IMR-90 (cell line): ENCODE data around the gene KTN1. TPM values are rescaled to one million over a fixed set of nuclear protein-coding genes. Genes with fewer than 3 reads are reported as not detected.

Experiments
- ATAC-seq: fragments of 200-7000 bp; cut with Tn5 transposase; 2 replicates; pipeline ENCODE4 v1.9.1; 2020; ENCODE audit warnings: low read depth, mild to moderate bottlenecking, moderate library complexity
- BruUV-seq: library from RNA; stranded (reverse); fragments of 400-500 nt; replicated peaks from 2 replicates; lab custom pipeline; 2021; lab: Mats Ljungman, UMichigan
- CTCF ChIA-PET: fragments of 300-600 bp; formaldehyde crosslinking; extraction: SDS; loops from one replicate; lab custom pipeline; 2021; ENCODE audit warnings: antibody characterized with exemption; lab: Yijun Ruan, JAX
- POLR2A ChIA-PET: fragments of 300-600 bp; sonication (Branson Sonifier 250); formaldehyde crosslinking; loops from one replicate; lab custom pipeline; 2022; ENCODE audit warnings: antibody characterized with exemption; ENCODE audit not compliant: unreplicated experiment; lab: Charles Lee
- DNase-seq: peaks from one replicate; pipeline ENCODE4 v3.0.0; 2013
- H2AFZ ChIP-seq: replicated peaks from 2 replicates; pipeline ENCODE3; 2013; ENCODE audit warnings: low read length, mild to moderate bottlenecking; ENCODE audit not compliant: poor library complexity
- H2AK5ac ChIP-seq: 2 replicates; pipeline ENCODE4 v1.6.1; 2013; ENCODE audit warnings: low read depth, low read length, inconsistent platforms
- H2AK9ac ChIP-seq: replicated peaks from 2 replicates; pipeline ENCODE3; 2013; ENCODE audit warnings: mild to moderate bottlenecking, low read depth, low read length, moderate library complexity; ENCODE audit not compliant: poor library complexity
- H2BK120ac ChIP-seq: 2 replicates; pipeline ENCODE4 v1.6.1; 2013; ENCODE audit warnings: low read depth, low read length, inconsistent platforms
- H2BK15ac ChIP-seq: 3 replicates; pipeline ENCODE4 v1.6.1; 2013; ENCODE audit warnings: low read depth, low read length, inconsistent platforms
- H2BK20ac ChIP-seq: 2 replicates; pipeline ENCODE4 v1.6.1; 2013; ENCODE audit warnings: low read depth, mild to moderate bottlenecking, inconsistent platforms, low read length, moderate library complexity
- H2BK5ac ChIP-seq: 2 replicates; pipeline ENCODE4 v1.6.1; 2013; ENCODE audit warnings: mild to moderate bottlenecking, low read depth, low read length, inconsistent platforms; ENCODE audit not compliant: poor library complexity, severe bottlenecking
- H3K14ac ChIP-seq: replicated peaks from 2 replicates; pipeline ENCODE4 v1.6.1; 2013; ENCODE audit warnings: low read depth, low read length, inconsistent platforms
- H3K18ac ChIP-seq: 2 replicates; pipeline ENCODE4 v1.6.1; 2013; ENCODE audit warnings: low read depth, low read length, control low read depth
- H3K23ac ChIP-seq: 2 replicates; pipeline ENCODE4 v1.6.1; 2013; ENCODE audit warnings: low read depth, low read length, inconsistent platforms
- H3K27ac ChIP-seq: 2 replicates; pipeline ENCODE4 v1.5.1; 2013; ENCODE audit warnings: mild to moderate bottlenecking, control low read depth, low read length; ENCODE audit not compliant: insufficient read depth
- H3K27me3 ChIP-seq: 2 replicates; pipeline ENCODE4 v1.6.1; 2013; ENCODE audit warnings: low read length; ENCODE audit not compliant: control insufficient read depth, insufficient read depth
- H3K36me3 ChIP-seq: 2 replicates; pipeline ENCODE4 v1.6.1; 2013; ENCODE audit warnings: low read length, mixed read lengths; ENCODE audit not compliant: control insufficient read depth, insufficient read depth
- H3K4ac ChIP-seq: 2 replicates; pipeline ENCODE4 v1.6.1; 2013; ENCODE audit warnings: low read depth, low read length, inconsistent platforms
- H3K4me1 ChIP-seq: 2 replicates; pipeline ENCODE4 v1.6.1; 2013; ENCODE audit warnings: low read length, mixed read lengths; ENCODE audit not compliant: control insufficient read depth, insufficient read depth
- H3K4me2 ChIP-seq: 2 replicates; pipeline ENCODE4 v1.6.1; 2013; ENCODE audit warnings: low read depth, mild to moderate bottlenecking, control low read depth, low read length, moderate library complexity
- H3K4me3 ChIP-seq: 2 replicates; pipeline ENCODE4 v1.5.1; 2013; ENCODE audit warnings: low read depth, mild to moderate bottlenecking, control low read depth, low read length, moderate library complexity; ENCODE audit not compliant: insufficient read depth
- H3K56ac ChIP-seq: 2 replicates; pipeline ENCODE4 v1.6.1; 2013; ENCODE audit warnings: low read length, inconsistent platforms; ENCODE audit not compliant: insufficient read depth; ENCODE audit errors: extremely low read depth
- H3K79me1 ChIP-seq, 2 experiments: 2 replicates each; pipeline ENCODE4 v1.6.1; 2013; ENCODE audit warnings: low read length in 2 of 2, inconsistent platforms in 1 of 2, low read depth in 1 of 2
- H3K9ac ChIP-seq: 2 replicates; pipeline ENCODE4 v1.6.1; 2013; ENCODE audit warnings: low read depth, low read length, control low read depth
- H3K9me1 ChIP-seq: 2 replicates; pipeline ENCODE4 v1.6.1; 2013; ENCODE audit warnings: low read length, inconsistent platforms; ENCODE audit not compliant: insufficient read depth
- H3K9me3 ChIP-seq: 2 replicates; pipeline ENCODE4 v1.6.1; 2013; ENCODE audit warnings: low read length; ENCODE audit not compliant: control insufficient read depth, insufficient read depth
- H4K20me1 ChIP-seq: 2 replicates; pipeline ENCODE4 v1.6.1; 2013; ENCODE audit warnings: low read length, inconsistent platforms; ENCODE audit not compliant: insufficient read depth
- H4K5ac ChIP-seq: 2 replicates; pipeline ENCODE4 v1.6.1; 2013; ENCODE audit warnings: mild to moderate bottlenecking, low read depth, low read length, control low read depth
- H4K8ac ChIP-seq, 2 experiments: 2 replicates each; pipeline ENCODE4 v1.6.1; 2013; ENCODE audit warnings: low read depth in 2 of 2, low read length in 2 of 2, control low read depth in 1 of 2, inconsistent platforms in 1 of 2
- H4K91ac ChIP-seq: 2 replicates; pipeline ENCODE4 v1.6.1; 2013; ENCODE audit warnings: low read depth, low read length, inconsistent platforms; ENCODE audit not compliant: insufficient read depth
- BHLHE40 ChIP-seq: fragments of 150-350 bp; IDR thresholded peaks from 2 replicates; pipeline ENCODE4 v1.6.1; 2016; ENCODE audit warnings: mild to moderate bottlenecking, low read depth, low read length
- CEBPB ChIP-seq: IDR thresholded peaks from 2 replicates; pipeline ENCODE4 v1.6.1; 2012; ENCODE audit warnings: low read depth, low read length, improper control_type of control experiment
- CHD1 ChIP-seq: IDR thresholded peaks from 2 replicates; pipeline ENCODE4 v1.6.1; 2012; ENCODE audit warnings: low read depth, low read length, improper control_type of control experiment
- CTCF ChIP-seq: conservative IDR thresholded peaks from 2 replicates; pipeline ENCODE4 v1.5.1; 2012; ENCODE audit warnings: mild to moderate bottlenecking, low read depth, low read length, improper control_type of control experiment
- FOS ChIP-seq: fragments of 150-350 bp; IDR thresholded peaks from 2 replicates; pipeline ENCODE4 v1.6.1; 2016; ENCODE audit warnings: low read depth, low read length
- MAFK ChIP-seq: IDR thresholded peaks from 2 replicates; pipeline ENCODE4 v1.6.1; 2012; ENCODE audit warnings: low read depth, low read length, improper control_type of control experiment
- MAZ ChIP-seq: IDR thresholded peaks from 2 replicates; pipeline ENCODE4 v1.6.1; 2012; ENCODE audit warnings: low read depth, mild to moderate bottlenecking, low read length, improper control_type of control experiment, moderate library complexity, borderline replicate concordance
- MXI1 ChIP-seq: IDR thresholded peaks from 2 replicates; pipeline ENCODE4 v1.6.1; 2012; ENCODE audit warnings: low read depth, mild to moderate bottlenecking, low read length, moderate library complexity, borderline replicate concordance
- NFE2L2 ChIP-seq: fragments of 150-350 bp; IDR thresholded peaks from 2 replicates; pipeline ENCODE4 v1.6.1; 2016; ENCODE audit warnings: low read depth, mild to moderate bottlenecking, low read length
- POLR2A ChIP-seq: IDR thresholded peaks from 2 replicates; pipeline ENCODE4 v1.6.1; 2012; ENCODE audit warnings: mild to moderate bottlenecking, low read depth, low read length
- RAD21 ChIP-seq: IDR thresholded peaks from 2 replicates; pipeline ENCODE4 v1.6.1; 2012; ENCODE audit warnings: low read length, improper control_type of control experiment
- RCOR1 ChIP-seq: IDR thresholded peaks from 2 replicates; pipeline ENCODE4 v1.6.1; 2012; ENCODE audit warnings: mild to moderate bottlenecking, low read length, improper control_type of control experiment; ENCODE audit not compliant: insufficient replicate concordance
- RFX5 ChIP-seq: IDR thresholded peaks from 2 replicates; pipeline ENCODE4 v1.8.0; 2012; ENCODE audit warnings: low read depth, mild to moderate bottlenecking, low read length, moderate library complexity
- SMC3 ChIP-seq: fragments of 150-350 bp; IDR thresholded peaks from 2 replicates; pipeline ENCODE4 v1.6.1; 2016; ENCODE audit warnings: low read depth, mild to moderate bottlenecking, antibody characterized with exemption, low read length, moderate library complexity
- WGBS, 2 experiments: methylation state at CpG; one replicate each; pipeline versions ENCODE4 v1.1.5 to v1.1.7; 2013; ENCODE audit warnings: missing lambda C conversion rate in 2 of 2; ENCODE audit not compliant: insufficient read length in 1 of 2; ENCODE audit errors: extremely low coverage in 2 of 2; 5-methylcytosine and 5-hydroxymethylcytosine counted together
- dilution Hi-C: fragments of 300-500 bp; cut with HindIII; formaldehyde crosslinking; loops from one replicate; pipeline ENCODE4 v1.14.3; 2018; ENCODE audit warnings: low sequenced_read_pairs; ENCODE audit not compliant: unreplicated experiment
- in situ Hi-C: fragments of 300-500 bp; cut with MboI; formaldehyde crosslinking; loops from 3 replicates; pipeline ENCODE4 v1.14.3; 2019; ENCODE audit warnings: low sequenced_read_pairs, inconsistent platforms, mixed read lengths
- intact Hi-C: fragments of 100-400 bp; cut with micrococcal nuclease; formaldehyde crosslinking; loops from 2 replicates; pipeline ENCODE4 v1.10.0; 2022
- polyA plus RNA-seq, 3 experiments: library from polyadenylated mRNA; depleted of rRNA; stranded (reverse); fragments of >200 nt; gene quantifications; 2 replicates each; pipeline ENCODE4 v1.2.3, GENCODE V29; 2012; ENCODE audit warnings: low replicate concordance in 1 of 3
- total RNA-seq: library from RNA; depleted of rRNA; stranded (reverse); fragments of >200 nt; gene quantifications from 2 replicates; pipeline ENCODE4 v1.2.3, GENCODE V29; 2012
- TF ChIP-seq, protein P1 (sequence below): fragments of 150-350 bp; IDR thresholded peaks from 2 replicates; pipeline ENCODE4 v1.6.1; 2016; ENCODE audit warnings: low read depth, mild to moderate bottlenecking, low read length, moderate library complexity, borderline replicate concordance
- TF ChIP-seq, protein P2 (sequence below): fragments of 150-350 bp; IDR thresholded peaks from 2 replicates; pipeline ENCODE4 v1.6.1; 2017; ENCODE audit warnings: mild to moderate bottlenecking, antibody characterized with exemption, low read length, low read depth

The KTN1 gene
- total and polyA plus RNA-seq, 2 of the 4 experiments (the other 2 are of a cell fraction): 42.1 to 57.2 TPM

DNA sequence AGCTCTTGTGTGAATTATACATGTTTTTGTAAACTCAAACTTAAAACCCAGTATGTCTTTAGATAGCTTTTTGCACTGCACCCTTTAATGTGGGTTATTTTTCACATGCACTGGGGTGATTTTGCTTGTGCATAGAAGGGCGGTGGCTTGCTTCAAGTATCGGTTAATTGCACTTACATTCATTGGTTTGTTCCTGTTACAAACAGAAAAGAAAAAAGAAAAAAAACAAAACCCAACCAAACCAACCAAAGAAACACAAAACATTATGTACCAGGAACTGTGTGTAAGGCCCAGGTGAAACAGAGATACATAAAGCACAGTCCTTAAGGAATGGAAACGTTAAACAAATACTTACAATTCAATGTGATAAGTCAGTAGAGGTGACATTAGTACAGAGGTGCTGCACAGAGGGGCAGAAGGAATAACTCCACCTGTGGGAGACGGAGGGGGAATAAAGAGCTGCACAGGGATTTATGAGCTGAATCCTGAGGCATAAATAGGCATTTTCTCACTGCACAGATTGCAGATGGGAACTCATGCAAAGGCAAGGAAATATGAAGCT lies 151.4 kb downstream of the KTN1 start:
- H3K9me1 ChIP-seq: no peaks in the 10 kb centered on the region; the same call in 1 of the 2 replicates
- BruUV-seq: no TSS peak
- no peak overlapping the region; the same call in 1 of the 2 replicates for H2BK20ac ChIP-seq
- no peak overlapping the region for H3K27ac ChIP-seq
- ATAC-seq (no peak), DNase-seq (no peak)
- CTCF ChIA-PET: interaction anchor here (1.2 to 1.6 kb wide), 6 partner anchors 9 to 691 kb away, joined by 3 to 9 read pairs (median 4); no protein-coding TSS in a partner anchor
- no peak overlapping the region for H2AK9ac ChIP-seq
- no peak overlapping the region for H3K4me2 ChIP-seq
- no peak overlapping the region for H3K56ac ChIP-seq
- H3K14ac ChIP-seq: no peak overlapping the region
- H3K4ac ChIP-seq: no peak overlapping the region
- no peak overlapping the region for H2BK5ac ChIP-seq
- no peak overlapping the region for H4K8ac ChIP-seq
- H4K5ac ChIP-seq: no peak overlapping the region
- H3K18ac ChIP-seq: no peak overlapping the region
- H2AFZ ChIP-seq: no peak overlapping the region
- H3K4me3 ChIP-seq: no peak overlapping the region
- H2AK5ac ChIP-seq: no peak overlapping the region
- H3K4me1 ChIP-seq: no peaks in the 10 kb centered on the region
- H3K79me1 ChIP-seq: no peaks in the 10 kb centered on the region
- no peak for TF ChIP-seq FOS
- TF ChIP-seq POLR2A: no peak
- no peak for TF ChIP-seq SMC3
- TF ChIP-seq, protein P1, sequence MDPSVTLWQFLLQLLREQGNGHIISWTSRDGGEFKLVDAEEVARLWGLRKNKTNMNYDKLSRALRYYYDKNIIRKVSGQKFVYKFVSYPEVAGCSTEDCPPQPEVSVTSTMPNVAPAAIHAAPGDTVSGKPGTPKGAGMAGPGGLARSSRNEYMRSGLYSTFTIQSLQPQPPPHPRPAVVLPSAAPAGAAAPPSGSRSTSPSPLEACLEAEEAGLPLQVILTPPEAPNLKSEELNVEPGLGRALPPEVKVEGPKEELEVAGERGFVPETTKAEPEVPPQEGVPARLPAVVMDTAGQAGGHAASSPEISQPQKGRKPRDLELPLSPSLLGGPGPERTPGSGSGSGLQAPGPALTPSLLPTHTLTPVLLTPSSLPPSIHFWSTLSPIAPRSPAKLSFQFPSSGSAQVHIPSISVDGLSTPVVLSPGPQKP: no peak
- TF ChIP-seq MAZ: no peak
- TF ChIP-seq, protein P2, sequence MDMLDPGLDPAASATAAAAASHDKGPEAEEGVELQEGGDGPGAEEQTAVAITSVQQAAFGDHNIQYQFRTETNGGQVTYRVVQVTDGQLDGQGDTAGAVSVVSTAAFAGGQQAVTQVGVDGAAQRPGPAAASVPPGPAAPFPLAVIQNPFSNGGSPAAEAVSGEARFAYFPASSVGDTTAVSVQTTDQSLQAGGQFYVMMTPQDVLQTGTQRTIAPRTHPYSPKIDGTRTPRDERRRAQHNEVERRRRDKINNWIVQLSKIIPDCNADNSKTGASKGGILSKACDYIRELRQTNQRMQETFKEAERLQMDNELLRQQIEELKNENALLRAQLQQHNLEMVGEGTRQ: no peak
- TF ChIP-seq CEBPB: no peak
- no peak for TF ChIP-seq BHLHE40
- no peak for TF ChIP-seq RAD21
- no peak for TF ChIP-seq CTCF
- TF ChIP-seq NFE2L2: no peak
- no peak for TF ChIP-seq MXI1
- no peak for TF ChIP-seq MAFK
- no peak for TF ChIP-seq RCOR1
- no peak for TF ChIP-seq CHD1
- no peak for TF ChIP-seq RFX5
- in situ Hi-C loops (no loop called here), dilution Hi-C loops (no loop called here), intact Hi-C loops (loop anchor here (5.0 to 10.0 kb wide), 2 partner anchors 273 to 741 kb away; no protein-coding TSS in a partner anchor)
- H3K27me3 ChIP-seq: no peaks in the 10 kb centered on the region
- POLR2A ChIA-PET: no interaction called here
- no peak overlapping the region; the same call in 1 of the 2 replicates for H3K9ac ChIP-seq
- H3K36me3 ChIP-seq: no peaks in the 10 kb centered on the region
- no peak overlapping the region for H2BK120ac ChIP-seq
- WGBS, 2 experiments: no CpG with 5 or more reads among the region's 4 CpGs
- no peak overlapping the region for H4K91ac ChIP-seq
- H3K23ac ChIP-seq: no peak overlapping the region
- no peak overlapping the region for H2BK15ac ChIP-seq
- no peaks in the 10 kb centered on the region for H4K20me1 ChIP-seq
- peaks cover 2% of the 10 kb centered on the region for H3K9me3 ChIP-seq
